Measurements from ENCODE around the gene DISC1.

DNA sequence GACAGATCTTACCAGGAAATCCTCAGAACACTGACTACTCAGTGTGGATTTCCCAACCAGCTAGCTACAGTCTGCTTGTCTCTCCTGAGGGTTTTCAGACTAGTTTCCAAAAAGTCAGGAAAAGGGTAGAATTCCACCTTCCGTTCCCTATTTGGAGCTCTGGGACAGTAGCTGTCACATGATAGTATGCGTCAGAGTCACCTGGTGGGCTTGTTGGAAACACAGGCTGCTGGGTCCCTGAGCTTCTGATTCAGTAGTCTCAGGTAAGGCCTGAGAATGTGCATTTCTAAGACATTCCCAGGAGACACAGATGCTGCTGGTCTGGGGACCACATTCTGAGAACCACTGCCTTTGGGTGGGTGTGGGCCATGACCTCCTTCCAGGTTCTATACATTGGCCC lies 272.5 kb downstream of the DISC1 start:
- TF ChIP-seq EZH2 (IDR thresholded peaks at IDR 0.05; ENCODE audit: insufficient read depth, poor library complexity, severe bottlenecking) (no peak), EZH2phosphoT487 (IDR thresholded peaks at IDR 0.05; ENCODE audit: insufficient read depth, low read depth) (no peak)

Data from GM23248 (cell line).